ENCODE data around the gene CRYBG3. TPM values are rescaled to one million over a fixed set of nuclear protein-coding genes. Genes with fewer than 3 reads are reported as not detected.

CRYBG3 gene
- total RNA-seq, 1 donor = 20.3 TPM

DNA sequence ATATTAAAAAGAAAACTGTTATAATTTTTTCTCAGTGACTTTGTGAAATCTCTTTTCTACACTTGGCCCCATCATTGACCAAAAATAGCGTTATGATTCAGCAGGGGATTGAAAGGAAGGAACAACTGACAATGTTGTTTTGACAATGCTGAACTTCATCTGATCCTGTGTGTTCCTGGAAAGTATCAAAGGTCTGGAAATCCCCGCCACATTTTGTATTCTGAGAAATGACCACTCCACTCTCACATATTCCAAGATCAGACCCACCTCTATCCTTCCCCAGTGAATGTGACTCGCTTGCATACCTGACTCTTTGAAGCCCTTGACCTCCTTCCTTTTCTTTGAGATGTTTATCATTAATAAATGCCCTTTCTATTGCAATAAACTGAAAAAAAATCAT is 160.1 kb downstream of the CRYBG3 start:
- no peak overlapping the region for H3K27ac ChIP-seq (ENCODE audit: low read depth, low read length)
- H2AFZ ChIP-seq (ENCODE audit: low read length) = no peak overlapping the region
- TF ChIP-seq, protein P1, sequence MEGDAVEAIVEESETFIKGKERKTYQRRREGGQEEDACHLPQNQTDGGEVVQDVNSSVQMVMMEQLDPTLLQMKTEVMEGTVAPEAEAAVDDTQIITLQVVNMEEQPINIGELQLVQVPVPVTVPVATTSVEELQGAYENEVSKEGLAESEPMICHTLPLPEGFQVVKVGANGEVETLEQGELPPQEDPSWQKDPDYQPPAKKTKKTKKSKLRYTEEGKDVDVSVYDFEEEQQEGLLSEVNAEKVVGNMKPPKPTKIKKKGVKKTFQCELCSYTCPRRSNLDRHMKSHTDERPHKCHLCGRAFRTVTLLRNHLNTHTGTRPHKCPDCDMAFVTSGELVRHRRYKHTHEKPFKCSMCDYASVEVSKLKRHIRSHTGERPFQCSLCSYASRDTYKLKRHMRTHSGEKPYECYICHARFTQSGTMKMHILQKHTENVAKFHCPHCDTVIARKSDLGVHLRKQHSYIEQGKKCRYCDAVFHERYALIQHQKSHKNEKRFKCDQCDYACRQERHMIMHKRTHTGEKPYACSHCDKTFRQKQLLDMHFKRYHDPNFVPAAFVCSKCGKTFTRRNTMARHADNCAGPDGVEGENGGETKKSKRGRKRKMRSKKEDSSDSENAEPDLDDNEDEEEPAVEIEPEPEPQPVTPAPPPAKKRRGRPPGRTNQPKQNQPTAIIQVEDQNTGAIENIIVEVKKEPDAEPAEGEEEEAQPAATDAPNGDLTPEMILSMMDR (IDR thresholded peaks at IDR 0.05; ENCODE audit: extremely low read depth, low read depth, low read length) = no peak
- no peaks in the 10 kb centered on the region for H3K27me3 ChIP-seq (ENCODE audit: insufficient read depth, low read length)
- H4K20me1 ChIP-seq (ENCODE audit: insufficient read depth, low read length) = no peaks in the 10 kb centered on the region
- H3K9me3 ChIP-seq (ENCODE audit: low read depth, low read length) = no peaks in the 10 kb centered on the region
- H3K4me2 ChIP-seq (ENCODE audit: insufficient read depth, low read length) = no peak overlapping the region
- no peaks in the 10 kb centered on the region for H3K4me1 ChIP-seq (ENCODE audit: insufficient read depth, low read length)
- H3K36me3 ChIP-seq (ENCODE audit: insufficient read depth, low read length) = no peaks in the 10 kb centered on the region
- DNase-seq (ENCODE audit: insufficient read length, low spot score, missing footprints) = no peak
- H3K4me3 ChIP-seq (ENCODE audit: insufficient read depth, low read length) = no peak overlapping the region
- no peaks in the 10 kb centered on the region for H3K79me2 ChIP-seq (ENCODE audit: insufficient read depth, low read length)

DNA sequence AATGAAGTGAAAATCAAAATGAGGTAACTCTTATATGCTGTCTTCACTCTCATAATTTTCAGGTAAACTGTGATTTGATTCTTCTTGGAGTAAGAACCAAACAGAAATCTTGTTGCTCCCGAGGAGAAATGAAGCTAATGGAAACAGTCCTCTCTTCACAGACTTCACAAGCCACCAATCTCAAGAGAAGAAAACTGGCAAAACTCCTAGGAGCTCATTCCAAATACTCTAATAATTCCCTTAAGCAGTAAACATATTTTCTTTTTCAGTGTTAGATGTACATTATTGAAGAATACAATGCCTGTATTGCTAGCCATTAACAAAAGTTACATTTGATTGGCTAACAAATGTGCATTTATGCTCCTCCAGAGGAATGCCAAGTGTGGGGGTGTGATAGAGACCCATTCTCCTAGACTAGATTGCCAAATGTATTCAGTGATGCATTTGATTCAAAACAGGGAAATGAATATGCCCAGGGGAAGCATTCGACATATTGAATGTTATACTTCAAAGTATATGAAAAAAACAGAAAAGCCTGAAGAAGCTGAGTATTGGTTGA is 162.2 kb downstream of the CRYBG3 start:
- Histone ChIP-seq H3K79me2 (ENCODE audit: insufficient read depth, low read length) (no peaks in the 10 kb centered on the region), H3K27me3 (ENCODE audit: insufficient read depth, low read length) (no peaks in the 10 kb centered on the region), H3K4me3 (ENCODE audit: insufficient read depth, low read length) (no peak overlapping the region), H2AFZ (ENCODE audit: low read length) (no peak overlapping the region), H3K4me2 (ENCODE audit: insufficient read depth, low read length) (no peak overlapping the region), H3K9me3 (ENCODE audit: low read depth, low read length) (no peaks in the 10 kb centered on the region), H3K4me1 (ENCODE audit: insufficient read depth, low read length) (no peaks in the 10 kb centered on the region), H4K20me1 (ENCODE audit: insufficient read depth, low read length) (no peaks in the 10 kb centered on the region), H3K36me3 (ENCODE audit: insufficient read depth, low read length) (no peaks in the 10 kb centered on the region), H3K27ac (ENCODE audit: low read depth, low read length) (no peak overlapping the region)
- DNase-seq (ENCODE audit: insufficient read length, low spot score, missing footprints) = no peak
- TF ChIP-seq, protein P1 (IDR thresholded peaks at IDR 0.05; ENCODE audit: extremely low read depth, low read depth, low read length) = no peak

DNA sequence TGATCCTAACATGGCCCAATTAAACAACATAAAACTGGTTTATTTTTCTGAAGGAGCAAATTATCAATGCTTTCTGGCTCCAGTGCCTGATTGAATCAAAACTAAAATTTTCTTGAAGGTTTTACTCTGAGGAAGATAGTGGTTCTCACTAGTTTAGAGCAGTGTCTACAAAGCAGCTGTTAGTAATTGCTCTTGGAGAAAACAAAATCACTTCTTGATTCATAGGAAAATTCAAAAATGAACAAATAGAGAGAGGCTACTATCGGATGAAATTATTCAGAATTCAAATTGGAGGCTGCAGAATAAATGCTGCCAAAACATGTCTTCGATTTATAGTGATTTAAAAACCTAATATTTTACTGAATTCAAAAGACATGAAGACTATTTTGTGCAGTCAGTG is 165.5 kb downstream of the CRYBG3 start:
- Histone ChIP-seq H3K79me2 (ENCODE audit: insufficient read depth, low read length) (no peaks in the 10 kb centered on the region), H3K4me2 (ENCODE audit: insufficient read depth, low read length) (no peak overlapping the region), H3K36me3 (ENCODE audit: insufficient read depth, low read length) (no peaks in the 10 kb centered on the region), H3K4me3 (ENCODE audit: insufficient read depth, low read length) (no peak overlapping the region), H4K20me1 (ENCODE audit: insufficient read depth, low read length) (no peaks in the 10 kb centered on the region), H3K27me3 (ENCODE audit: insufficient read depth, low read length) (no peaks in the 10 kb centered on the region), H3K4me1 (ENCODE audit: insufficient read depth, low read length) (no peaks in the 10 kb centered on the region), H2AFZ (ENCODE audit: low read length) (no peak overlapping the region), H3K27ac (ENCODE audit: low read depth, low read length) (no peak overlapping the region), H3K9me3 (ENCODE audit: low read depth, low read length) (no peaks in the 10 kb centered on the region)
- TF ChIP-seq, protein P1 (IDR thresholded peaks at IDR 0.05; ENCODE audit: extremely low read depth, low read depth, low read length) = no peak
- DNase-seq (ENCODE audit: insufficient read length, low spot score, missing footprints) = no peak

DNA sequence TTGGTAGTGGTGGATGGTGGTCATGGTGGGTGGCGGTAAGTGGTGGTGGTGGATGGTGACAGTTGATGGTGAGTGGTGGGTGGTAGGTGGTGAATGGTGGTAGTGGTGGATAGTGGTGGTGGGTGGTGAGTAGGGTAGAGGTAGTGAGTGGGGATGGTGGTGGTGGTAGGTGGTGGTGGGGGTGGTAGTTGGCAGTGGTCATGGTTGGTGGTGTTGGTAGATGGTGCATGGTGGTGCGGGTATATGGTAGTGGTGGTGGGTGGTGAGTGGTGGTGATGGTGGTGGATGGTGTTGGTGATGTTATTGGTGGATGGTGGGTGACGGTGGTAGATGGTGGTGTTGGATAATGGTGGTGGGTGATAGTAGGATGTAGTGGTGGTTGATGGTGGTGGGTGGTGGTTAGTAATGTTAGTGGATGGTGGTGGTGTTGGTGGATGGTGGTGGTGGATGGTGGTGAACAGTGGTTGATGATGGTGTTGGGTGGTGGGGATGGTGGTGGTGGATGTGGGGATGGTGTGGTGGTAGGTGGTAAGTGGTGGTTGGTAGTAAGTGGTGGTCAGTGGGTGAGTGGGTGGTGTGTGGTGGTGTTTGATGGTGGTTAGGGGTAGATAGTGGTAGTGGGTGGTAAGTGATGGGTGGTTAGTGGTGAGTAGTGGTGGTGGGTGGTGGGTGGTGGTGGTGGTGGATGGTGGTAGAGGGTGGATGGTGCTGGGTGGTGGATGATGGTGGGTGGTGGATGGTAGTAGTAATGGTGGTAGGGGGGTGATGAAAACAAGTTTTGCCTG is 167.2 kb downstream of the CRYBG3 start:
- Histone ChIP-seq H3K27ac (ENCODE audit: low read depth, low read length) (no peak overlapping the region), H3K4me1 (ENCODE audit: insufficient read depth, low read length) (no peaks in the 10 kb centered on the region), H3K4me3 (ENCODE audit: insufficient read depth, low read length) (no peak overlapping the region), H3K9me3 (ENCODE audit: low read depth, low read length) (no peaks in the 10 kb centered on the region), H3K27me3 (ENCODE audit: insufficient read depth, low read length) (no peaks in the 10 kb centered on the region), H4K20me1 (ENCODE audit: insufficient read depth, low read length) (no peaks in the 10 kb centered on the region), H3K4me2 (ENCODE audit: insufficient read depth, low read length) (no peak overlapping the region), H3K79me2 (ENCODE audit: insufficient read depth, low read length) (no peaks in the 10 kb centered on the region), H3K36me3 (ENCODE audit: insufficient read depth, low read length) (no peaks in the 10 kb centered on the region), H2AFZ (ENCODE audit: low read length) (no peak overlapping the region)
- no peak for DNase-seq (ENCODE audit: insufficient read length, low spot score, missing footprints)
- TF ChIP-seq, protein P1 (IDR thresholded peaks at IDR 0.05; ENCODE audit: extremely low read depth, low read depth, low read length) = no peak

Data from osteoblast (primary cell).